A673 (cell line): ENCODE results near the gene PALMD.

ENCODE experiments used
- EZH2 ChIP-seq: fragments of 200-600 bp; sonication (generic); IDR thresholded peaks from 2 replicates; pipeline ENCODE4 v1.6.1; 2017; ENCODE audit warnings: borderline replicate concordance, low read depth, mild to moderate bottlenecking, mixed read lengths, antibody characterized with exemption, low read length; ENCODE audit not compliant: poor library complexity, severe bottlenecking
- TF ChIP-seq, protein P1 (sequence below): fragments of 300-800, 200-600 bp; sonication (generic); conservative IDR thresholded peaks from 2 replicates; pipeline ENCODE4 v1.5.1; 2017; ENCODE audit warnings: low read depth, mild to moderate bottlenecking, antibody characterized with exemption, low read length, moderate library complexity, mixed read lengths

DNA sequence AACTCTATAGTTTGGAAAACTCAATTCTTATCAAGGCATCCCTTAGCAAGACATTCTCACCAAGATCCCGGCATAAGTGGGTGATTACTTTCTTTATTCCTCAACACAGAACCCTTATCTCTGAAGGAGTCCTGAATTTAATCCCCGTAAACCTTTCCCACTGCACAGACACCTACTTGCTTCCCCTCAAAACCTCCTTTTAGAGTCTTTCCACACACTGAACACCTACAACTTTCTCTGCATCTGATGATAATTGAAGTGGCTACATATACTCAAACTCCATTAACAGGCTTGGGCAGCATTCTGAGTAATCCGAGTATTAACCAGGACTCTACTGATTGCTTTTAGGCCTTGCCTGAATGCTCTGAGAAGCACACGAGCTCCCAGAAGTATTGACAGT lies 23.5 kb downstream of the PALMD start:
- TF ChIP-seq, protein P1, sequence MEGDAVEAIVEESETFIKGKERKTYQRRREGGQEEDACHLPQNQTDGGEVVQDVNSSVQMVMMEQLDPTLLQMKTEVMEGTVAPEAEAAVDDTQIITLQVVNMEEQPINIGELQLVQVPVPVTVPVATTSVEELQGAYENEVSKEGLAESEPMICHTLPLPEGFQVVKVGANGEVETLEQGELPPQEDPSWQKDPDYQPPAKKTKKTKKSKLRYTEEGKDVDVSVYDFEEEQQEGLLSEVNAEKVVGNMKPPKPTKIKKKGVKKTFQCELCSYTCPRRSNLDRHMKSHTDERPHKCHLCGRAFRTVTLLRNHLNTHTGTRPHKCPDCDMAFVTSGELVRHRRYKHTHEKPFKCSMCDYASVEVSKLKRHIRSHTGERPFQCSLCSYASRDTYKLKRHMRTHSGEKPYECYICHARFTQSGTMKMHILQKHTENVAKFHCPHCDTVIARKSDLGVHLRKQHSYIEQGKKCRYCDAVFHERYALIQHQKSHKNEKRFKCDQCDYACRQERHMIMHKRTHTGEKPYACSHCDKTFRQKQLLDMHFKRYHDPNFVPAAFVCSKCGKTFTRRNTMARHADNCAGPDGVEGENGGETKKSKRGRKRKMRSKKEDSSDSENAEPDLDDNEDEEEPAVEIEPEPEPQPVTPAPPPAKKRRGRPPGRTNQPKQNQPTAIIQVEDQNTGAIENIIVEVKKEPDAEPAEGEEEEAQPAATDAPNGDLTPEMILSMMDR: no peak
- TF ChIP-seq EZH2: no peak
